A549 (cell line): Measurements from ENCODE around the gene CCDC190. TPM values are rescaled to one million over a fixed set of nuclear protein-coding genes. Genes with fewer than 3 reads are reported as not detected.

ENCODE experiments used
- ATAC-seq, 2 experiments: fragments of 200-7000 bp in 1 of 2; fragments of >200 bp in 1 of 2; cut with Nextera tagmentation in 1 of 2; cut with Tn5 transposase in 1 of 2; 3 replicates each; pipeline versions ENCODE4 v1.8.0 to v1.9.1; 2018 to 2020; ENCODE audit warnings: mild to moderate bottlenecking in 1 of 2, moderate library complexity in 1 of 2
- CTCF ChIA-PET: fragments of 300-600 bp; sonication (Branson Sonifier 250); formaldehyde crosslinking; extraction: SDS; loops from one replicate; lab custom pipeline; 2021; ENCODE audit warnings: antibody characterized with exemption, inconsistent platforms; lab: Yijun Ruan, JAX
- POLR2A ChIA-PET: fragments of 350-600 bp; formaldehyde crosslinking; extraction: SDS; loops from one replicate; lab custom pipeline; 2021; ENCODE audit warnings: antibody characterized with exemption, inconsistent platforms; lab: Yijun Ruan, JAX
- DNase-seq, 2 experiments: peaks; one replicate each; pipeline versions ENCODE4 v3.0.0 to v3.0.0-alpha.2; 2011 to 2016; ENCODE audit warnings: low read depth in 1 of 2, low spot score in 1 of 2
- FAIRE-seq: peaks from 2 replicates; lab custom pipeline; 2011; peaks lifted over from hg19 to GRCh38; lab: Jason Lieb, UNC
- H3K27ac ChIP-seq, 2 experiments: fragments of >200 bp; sonication (Bioruptor Twin); formaldehyde crosslinking; 3 replicates each; pipeline ENCODE4 v1.5.1; 2016 to 2017
- H3K4me1 ChIP-seq: fragments of >200 bp; sonication (Bioruptor Twin); formaldehyde crosslinking; 3 replicates; pipeline ENCODE4 v1.6.1; 2016
- H3K4me2 ChIP-seq: fragments of >200 bp; sonication (Bioruptor Twin); formaldehyde crosslinking; 3 replicates; pipeline ENCODE4 v1.6.1; 2016
- H3K4me3 ChIP-seq: fragments of >200 bp; sonication (Bioruptor Twin); formaldehyde crosslinking; 3 replicates; pipeline ENCODE4 v1.5.1; 2016
- H3K9me3 ChIP-seq: fragments of >200 bp; sonication (Bioruptor Twin); formaldehyde crosslinking; 3 replicates; pipeline ENCODE4 v1.6.1; 2016
- ESRRA ChIP-seq: fragments of 150-350 bp; IDR thresholded peaks from 2 replicates; pipeline ENCODE4 v1.6.1; 2014; ENCODE audit warnings: mild to moderate bottlenecking, low read length, borderline replicate concordance
- HOXA7 ChIP-seq: fragments of 250-450 bp; sonication (Bioruptor Pico); IDR thresholded peaks from 2 replicates; pipeline ENCODE4 v1.5.0; 2020; ENCODE audit warnings: mild to moderate bottlenecking, moderate library complexity
- JUN ChIP-seq, 2 experiments: fragments of >200 bp; sonication (Bioruptor Twin); formaldehyde crosslinking; IDR thresholded peaks; 2 replicates in 1 of 2; 3 replicates in 1 of 2; pipeline ENCODE4 v1.6.1; 2016 to 2017
- KDM5A ChIP-seq: fragments of 200-600 bp; sonication (generic); IDR thresholded peaks from 2 replicates; pipeline ENCODE4 v1.6.1; 2016; ENCODE audit warnings: antibody characterized with exemption, mild to moderate bottlenecking
- MAFK ChIP-seq: fragments of 450-650 bp; IDR thresholded peaks from 2 replicates; pipeline ENCODE4 v1.6.1; 2014; ENCODE audit not compliant: partially characterized antibody
- NFE2L2 ChIP-seq: fragments of 150-350 bp; conservative IDR thresholded peaks from 2 replicates; pipeline ENCODE4 v1.6.1; 2014; ENCODE audit warnings: low read length
- RARB ChIP-seq: fragments of 250-450 bp; sonication (Bioruptor Pico); IDR thresholded peaks from 2 replicates; pipeline ENCODE4 v1.8.0; 2021; ENCODE audit warnings: mild to moderate bottlenecking, moderate library complexity
- RFX5 ChIP-seq: fragments of 450-650 bp; IDR thresholded peaks from 2 replicates; pipeline ENCODE4 v1.7.1; 2014; ENCODE audit warnings: antibody characterized with exemption, mild to moderate bottlenecking, moderate library complexity
- SMC3 ChIP-seq: fragments of >200 bp; sonication (Bioruptor Twin); formaldehyde crosslinking; IDR thresholded peaks from 3 replicates; pipeline ENCODE4 v1.6.1; 2018; ENCODE audit warnings: inconsistent platforms
- ZSCAN20 ChIP-seq: fragments of 250-450 bp; sonication (Bioruptor Pico); IDR thresholded peaks from 2 replicates; pipeline ENCODE4 v1.8.0; 2022; ENCODE audit warnings: mild to moderate bottlenecking, moderate library complexity
- WGBS: methylation state at CpG from one replicate; pipeline ENCODE4 v1.1.6; 2017; ENCODE audit errors: missing lambda C conversion rate; 5-methylcytosine and 5-hydroxymethylcytosine counted together
- polyA plus RNA-seq, 4 experiments: library from polyadenylated mRNA; depleted of rRNA in 3 of 4; stranded (reverse); fragments of >200 nt; fragmentation: RNase III in 1 of 4; extraction: RNeasy Plus Mini Kit Qiagen cat#74134 plus additional on column Dnase treatment in 1 of 4; gene quantifications; 2 replicates in 3 of 4; 3 replicates in 1 of 4; pipeline ENCODE4 v1.2.3, GENCODE V29; 2011 to 2017
- TF ChIP-seq, protein P1 (sequence below): fragments of >200 bp; sonication (Bioruptor Twin); formaldehyde crosslinking; IDR thresholded peaks from 3 replicates; pipeline ENCODE4 v1.5.1; 2016
- TF ChIP-seq, protein P2 (sequence below): fragments of 250-450 bp; sonication (Bioruptor Pico); IDR thresholded peaks from 2 replicates; pipeline ENCODE4 v1.5.0; 2021; ENCODE audit warnings: mild to moderate bottlenecking, moderate library complexity, borderline replicate concordance
- TF ChIP-seq, protein P3 (sequence below): IDR thresholded peaks from 2 replicates; pipeline ENCODE4 v1.6.1; 2012
- TF ChIP-seq, protein P4 (sequence below): fragments of 250-450 bp; sonication (Bioruptor Pico); IDR thresholded peaks from 2 replicates; pipeline ENCODE4 v1.5.0; 2020; ENCODE audit warnings: low read depth, mild to moderate bottlenecking, moderate library complexity
- TF ChIP-seq, protein P5 (sequence below): fragments of 150-350 bp; IDR thresholded peaks from 2 replicates; pipeline ENCODE4 v1.6.1; 2014; ENCODE audit warnings: low read depth, mild to moderate bottlenecking, low read length

CCDC190 gene
- polyA plus RNA-seq, 2 of the 4 experiments (the other 2 are of a cell fraction), result not detected

DNA sequence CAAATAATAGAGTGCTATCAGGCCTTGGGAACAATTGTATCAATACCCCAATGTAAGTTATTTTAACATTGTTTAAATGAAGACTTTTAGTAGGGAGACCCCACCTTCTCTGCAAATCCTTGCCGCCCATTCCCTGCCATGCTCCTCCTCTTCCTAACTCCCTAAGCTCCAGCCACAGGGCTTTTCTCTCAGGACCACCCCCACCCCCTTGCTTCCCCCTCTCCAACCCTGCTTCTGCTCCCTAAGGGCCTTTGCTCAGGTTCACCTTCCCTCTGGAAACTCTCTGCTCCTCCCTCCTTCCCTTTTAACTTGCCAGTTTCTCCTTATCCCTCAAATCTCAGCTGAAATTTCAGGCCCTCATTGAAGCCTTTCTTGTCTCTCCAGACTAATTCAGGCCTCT is 16.8 kb downstream of the CCDC190 start:
- 59% methylated on average over 1 of the region's 1 CpG for WGBS
- Histone ChIP-seq H3K4me1 (no peaks in the 10 kb centered on the region), H3K27ac (no peak overlapping the region), H3K4me3 (no peak overlapping the region), H3K9me3 (peaks cover 2% of the 10 kb centered on the region; the same call in 1 of the 3 replicates), H3K4me2 (no peak overlapping the region)
- ATAC-seq, result no peak
- POLR2A ChIA-PET, result no interaction called here
- CTCF ChIA-PET, result interaction anchor here (0.9 to 2.3 kb wide), 2 partner anchors 10 to 471 kb away, joined by 3 to 12 read pairs; no protein-coding TSS in a partner anchor
- no peak for FAIRE-seq
- TF ChIP-seq, protein P1, sequence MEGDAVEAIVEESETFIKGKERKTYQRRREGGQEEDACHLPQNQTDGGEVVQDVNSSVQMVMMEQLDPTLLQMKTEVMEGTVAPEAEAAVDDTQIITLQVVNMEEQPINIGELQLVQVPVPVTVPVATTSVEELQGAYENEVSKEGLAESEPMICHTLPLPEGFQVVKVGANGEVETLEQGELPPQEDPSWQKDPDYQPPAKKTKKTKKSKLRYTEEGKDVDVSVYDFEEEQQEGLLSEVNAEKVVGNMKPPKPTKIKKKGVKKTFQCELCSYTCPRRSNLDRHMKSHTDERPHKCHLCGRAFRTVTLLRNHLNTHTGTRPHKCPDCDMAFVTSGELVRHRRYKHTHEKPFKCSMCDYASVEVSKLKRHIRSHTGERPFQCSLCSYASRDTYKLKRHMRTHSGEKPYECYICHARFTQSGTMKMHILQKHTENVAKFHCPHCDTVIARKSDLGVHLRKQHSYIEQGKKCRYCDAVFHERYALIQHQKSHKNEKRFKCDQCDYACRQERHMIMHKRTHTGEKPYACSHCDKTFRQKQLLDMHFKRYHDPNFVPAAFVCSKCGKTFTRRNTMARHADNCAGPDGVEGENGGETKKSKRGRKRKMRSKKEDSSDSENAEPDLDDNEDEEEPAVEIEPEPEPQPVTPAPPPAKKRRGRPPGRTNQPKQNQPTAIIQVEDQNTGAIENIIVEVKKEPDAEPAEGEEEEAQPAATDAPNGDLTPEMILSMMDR, result no peak
- TF ChIP-seq HOXA7 (CRISPR knock-in tag) (no peak), RFX5 (no peak), RARB (CRISPR knock-in tag) (no peak), ESRRA (no peak), KDM5A (no peak), ZSCAN20 (CRISPR knock-in tag) (no peak), SMC3 (no peak)
- TF ChIP-seq, protein P2, sequence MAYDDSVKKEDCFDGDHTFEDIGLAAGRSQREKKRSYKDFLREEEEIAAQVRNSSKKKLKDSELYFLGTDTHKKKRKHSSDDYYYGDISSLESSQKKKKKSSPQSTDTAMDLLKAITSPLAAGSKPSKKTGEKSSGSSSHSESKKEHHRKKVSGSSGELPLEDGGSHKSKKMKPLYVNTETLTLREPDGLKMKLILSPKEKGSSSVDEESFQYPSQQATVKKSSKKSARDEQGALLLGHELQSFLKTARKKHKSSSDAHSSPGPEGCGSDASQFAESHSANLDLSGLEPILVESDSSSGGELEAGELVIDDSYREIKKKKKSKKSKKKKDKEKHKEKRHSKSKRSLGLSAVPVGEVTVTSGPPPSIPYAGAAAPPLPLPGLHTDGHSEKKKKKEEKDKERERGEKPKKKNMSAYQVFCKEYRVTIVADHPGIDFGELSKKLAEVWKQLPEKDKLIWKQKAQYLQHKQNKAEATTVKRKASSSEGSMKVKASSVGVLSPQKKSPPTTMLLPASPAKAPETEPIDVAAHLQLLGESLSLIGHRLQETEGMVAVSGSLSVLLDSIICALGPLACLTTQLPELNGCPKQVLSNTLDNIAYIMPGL (CRISPR knock-in tag), result no peak
- TF ChIP-seq, protein P3, sequence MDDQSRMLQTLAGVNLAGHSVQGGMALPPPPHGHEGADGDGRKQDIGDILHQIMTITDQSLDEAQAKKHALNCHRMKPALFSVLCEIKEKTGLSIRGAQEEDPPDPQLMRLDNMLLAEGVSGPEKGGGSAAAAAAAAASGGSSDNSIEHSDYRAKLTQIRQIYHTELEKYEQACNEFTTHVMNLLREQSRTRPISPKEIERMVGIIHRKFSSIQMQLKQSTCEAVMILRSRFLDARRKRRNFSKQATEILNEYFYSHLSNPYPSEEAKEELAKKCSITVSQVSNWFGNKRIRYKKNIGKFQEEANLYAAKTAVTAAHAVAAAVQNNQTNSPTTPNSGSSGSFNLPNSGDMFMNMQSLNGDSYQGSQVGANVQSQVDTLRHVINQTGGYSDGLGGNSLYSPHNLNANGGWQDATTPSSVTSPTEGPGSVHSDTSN, result no peak
- TF ChIP-seq, protein P4, sequence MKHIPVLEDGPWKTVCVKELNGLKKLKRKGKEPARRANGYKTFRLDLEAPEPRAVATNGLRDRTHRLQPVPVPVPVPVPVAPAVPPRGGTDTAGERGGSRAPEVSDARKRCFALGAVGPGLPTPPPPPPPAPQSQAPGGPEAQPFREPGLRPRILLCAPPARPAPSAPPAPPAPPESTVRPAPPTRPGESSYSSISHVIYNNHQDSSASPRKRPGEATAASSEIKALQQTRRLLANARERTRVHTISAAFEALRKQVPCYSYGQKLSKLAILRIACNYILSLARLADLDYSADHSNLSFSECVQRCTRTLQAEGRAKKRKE, result no peak
- TF ChIP-seq, protein P5, sequence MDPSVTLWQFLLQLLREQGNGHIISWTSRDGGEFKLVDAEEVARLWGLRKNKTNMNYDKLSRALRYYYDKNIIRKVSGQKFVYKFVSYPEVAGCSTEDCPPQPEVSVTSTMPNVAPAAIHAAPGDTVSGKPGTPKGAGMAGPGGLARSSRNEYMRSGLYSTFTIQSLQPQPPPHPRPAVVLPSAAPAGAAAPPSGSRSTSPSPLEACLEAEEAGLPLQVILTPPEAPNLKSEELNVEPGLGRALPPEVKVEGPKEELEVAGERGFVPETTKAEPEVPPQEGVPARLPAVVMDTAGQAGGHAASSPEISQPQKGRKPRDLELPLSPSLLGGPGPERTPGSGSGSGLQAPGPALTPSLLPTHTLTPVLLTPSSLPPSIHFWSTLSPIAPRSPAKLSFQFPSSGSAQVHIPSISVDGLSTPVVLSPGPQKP, result no peak
- no peak for DNase-seq

DNA sequence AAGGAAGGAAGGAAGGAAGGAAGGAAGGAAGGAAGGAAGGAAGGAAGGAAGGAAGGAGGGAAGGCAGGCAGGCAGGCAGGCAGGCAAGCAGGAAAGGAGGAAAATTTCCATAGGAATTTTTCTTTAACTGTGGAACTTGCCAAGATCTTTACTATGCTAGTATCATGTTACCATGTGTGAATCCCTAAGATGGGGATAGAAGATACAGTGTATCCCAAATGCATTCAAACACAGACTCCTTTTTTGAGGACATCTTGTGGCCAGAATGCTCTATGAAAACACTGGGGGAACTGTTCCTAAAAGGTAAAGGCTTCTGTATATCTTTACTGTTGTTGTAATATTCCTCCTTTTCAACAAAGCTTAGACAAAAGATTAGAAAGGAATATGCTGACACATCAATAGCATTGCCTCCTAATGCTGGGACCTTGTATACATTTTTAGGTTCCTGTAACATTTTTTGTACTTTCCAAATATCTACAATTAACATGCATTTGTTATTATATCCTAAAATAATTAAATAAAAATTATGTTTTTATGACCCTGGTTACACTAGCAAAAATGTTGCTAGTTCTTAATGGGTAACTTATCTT is 20.6 kb downstream of the CCDC190 start:
- DNase-seq (no peak), FAIRE-seq (no peak), ATAC-seq (no peak)
- H3K9me3 ChIP-seq, result peaks cover 7% of the 10 kb centered on the region; the same call in 2 of the 3 replicates
- no peaks in the 10 kb centered on the region for H3K4me1 ChIP-seq
- no peak overlapping the region for H3K27ac ChIP-seq
- CTCF ChIA-PET, result interaction anchor here (1.0 kb wide), 1 partner anchor 335 kb away, joined by 3 read pairs; no protein-coding TSS in a partner anchor
- no peak overlapping the region for H3K4me3 ChIP-seq
- POLR2A ChIA-PET, result no interaction called here
- no peak for TF ChIP-seq RARB (CRISPR knock-in tag)
- no peak for TF ChIP-seq NFE2L2
- TF ChIP-seq, protein P4, result no peak
- no peak for TF ChIP-seq JUN (IDR thresholded peaks at IDR 0.05)
- peak; percentile 79 for TF ChIP-seq MAFK
- TF ChIP-seq, all 56 proteins: peak for 1
- no peak overlapping the region for H3K4me2 ChIP-seq
